ENCODE data around the gene INPP4B.

The INPP4B gene

GRCh38 chr4:142383354-142383753, 462.7 kb downstream of the INPP4B start:
- Histone ChIP-seq H3K4me3 (ENCODE audit: low read length) (no peak overlapping the region), H3K4me1 (ENCODE audit: low read length) (no peaks in the 10 kb centered on the region), H3K9ac (ENCODE audit: low read length) (no peak overlapping the region), H4K20me1 (ENCODE audit: insufficient read depth, low read length) (no peaks in the 10 kb centered on the region), H3K27ac (ENCODE audit: low read length) (no peak overlapping the region), H3K9me3 (ENCODE audit: insufficient read depth, low read length) (no peaks in the 10 kb centered on the region), H3K27me3 (ENCODE audit: low read depth, low read length) (no peaks in the 10 kb centered on the region), H3K4me2 (ENCODE audit: low read length) (no peak overlapping the region), H2AFZ (ENCODE audit: low read depth, low read length) (no peak overlapping the region), H3K36me3 (replicated peaks; ENCODE audit: low read depth, low read length) (no peaks in the 10 kb centered on the region), H3K79me2 (ENCODE audit: low read length) (no peaks in the 10 kb centered on the region)
- TF ChIP-seq, protein P1, sequence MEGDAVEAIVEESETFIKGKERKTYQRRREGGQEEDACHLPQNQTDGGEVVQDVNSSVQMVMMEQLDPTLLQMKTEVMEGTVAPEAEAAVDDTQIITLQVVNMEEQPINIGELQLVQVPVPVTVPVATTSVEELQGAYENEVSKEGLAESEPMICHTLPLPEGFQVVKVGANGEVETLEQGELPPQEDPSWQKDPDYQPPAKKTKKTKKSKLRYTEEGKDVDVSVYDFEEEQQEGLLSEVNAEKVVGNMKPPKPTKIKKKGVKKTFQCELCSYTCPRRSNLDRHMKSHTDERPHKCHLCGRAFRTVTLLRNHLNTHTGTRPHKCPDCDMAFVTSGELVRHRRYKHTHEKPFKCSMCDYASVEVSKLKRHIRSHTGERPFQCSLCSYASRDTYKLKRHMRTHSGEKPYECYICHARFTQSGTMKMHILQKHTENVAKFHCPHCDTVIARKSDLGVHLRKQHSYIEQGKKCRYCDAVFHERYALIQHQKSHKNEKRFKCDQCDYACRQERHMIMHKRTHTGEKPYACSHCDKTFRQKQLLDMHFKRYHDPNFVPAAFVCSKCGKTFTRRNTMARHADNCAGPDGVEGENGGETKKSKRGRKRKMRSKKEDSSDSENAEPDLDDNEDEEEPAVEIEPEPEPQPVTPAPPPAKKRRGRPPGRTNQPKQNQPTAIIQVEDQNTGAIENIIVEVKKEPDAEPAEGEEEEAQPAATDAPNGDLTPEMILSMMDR (IDR thresholded peaks at IDR 0.05; ENCODE audit: low read depth, low read length), result no peak
- TF ChIP-seq EZH2phosphoT487 (IDR thresholded peaks at IDR 0.05; ENCODE audit: low read depth), result no peak

DNA sequence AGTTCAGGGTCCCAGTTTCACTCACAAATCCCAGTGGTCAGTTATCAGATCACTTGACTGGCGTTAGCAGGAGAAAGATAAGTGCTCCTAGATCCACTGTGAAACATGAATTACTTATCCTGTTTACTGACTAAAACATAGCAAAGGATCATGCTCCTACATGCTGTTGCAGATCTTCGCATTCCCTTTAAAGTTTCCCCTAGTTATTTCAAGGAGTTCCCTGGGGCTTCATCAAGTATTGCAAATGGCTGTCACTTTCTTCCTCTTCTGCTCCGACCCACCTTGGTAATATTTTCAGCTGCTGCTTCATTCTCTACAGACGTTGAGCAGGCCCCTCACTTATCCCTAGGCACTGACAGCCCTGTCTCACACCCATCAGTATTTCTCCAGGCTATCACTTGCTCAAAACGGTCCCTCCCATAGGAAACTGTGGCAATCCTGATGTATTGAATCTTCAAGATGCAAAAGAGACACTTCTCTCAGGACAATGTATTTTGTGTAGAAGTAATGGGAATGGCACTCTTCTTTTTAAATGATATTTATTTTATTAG, 466.0 kb downstream of the INPP4B start:
- H3K9ac ChIP-seq (ENCODE audit: low read length), result no peak overlapping the region
- no peak for TF ChIP-seq EZH2phosphoT487 (IDR thresholded peaks at IDR 0.05; ENCODE audit: low read depth)
- TF ChIP-seq, protein P1 (IDR thresholded peaks at IDR 0.05; ENCODE audit: low read depth, low read length), result no peak
- H2AFZ ChIP-seq (ENCODE audit: low read depth, low read length), result no peak overlapping the region
- H4K20me1 ChIP-seq (ENCODE audit: insufficient read depth, low read length), result no peaks in the 10 kb centered on the region
- peaks cover 15% of the 10 kb centered on the region for H3K4me1 ChIP-seq (ENCODE audit: low read length)
- no peaks in the 10 kb centered on the region for H3K27me3 ChIP-seq (ENCODE audit: low read depth, low read length)
- no peak overlapping the region for H3K4me2 ChIP-seq (ENCODE audit: low read length)
- no peaks in the 10 kb centered on the region for H3K36me3 ChIP-seq (replicated peaks; ENCODE audit: low read depth, low read length)
- no peak overlapping the region for H3K4me3 ChIP-seq (ENCODE audit: low read length)
- no peaks in the 10 kb centered on the region for H3K9me3 ChIP-seq (ENCODE audit: insufficient read depth, low read length)
- H3K27ac ChIP-seq (ENCODE audit: low read length), result no peak overlapping the region
- H3K79me2 ChIP-seq (ENCODE audit: low read length), result no peaks in the 10 kb centered on the region

DNA sequence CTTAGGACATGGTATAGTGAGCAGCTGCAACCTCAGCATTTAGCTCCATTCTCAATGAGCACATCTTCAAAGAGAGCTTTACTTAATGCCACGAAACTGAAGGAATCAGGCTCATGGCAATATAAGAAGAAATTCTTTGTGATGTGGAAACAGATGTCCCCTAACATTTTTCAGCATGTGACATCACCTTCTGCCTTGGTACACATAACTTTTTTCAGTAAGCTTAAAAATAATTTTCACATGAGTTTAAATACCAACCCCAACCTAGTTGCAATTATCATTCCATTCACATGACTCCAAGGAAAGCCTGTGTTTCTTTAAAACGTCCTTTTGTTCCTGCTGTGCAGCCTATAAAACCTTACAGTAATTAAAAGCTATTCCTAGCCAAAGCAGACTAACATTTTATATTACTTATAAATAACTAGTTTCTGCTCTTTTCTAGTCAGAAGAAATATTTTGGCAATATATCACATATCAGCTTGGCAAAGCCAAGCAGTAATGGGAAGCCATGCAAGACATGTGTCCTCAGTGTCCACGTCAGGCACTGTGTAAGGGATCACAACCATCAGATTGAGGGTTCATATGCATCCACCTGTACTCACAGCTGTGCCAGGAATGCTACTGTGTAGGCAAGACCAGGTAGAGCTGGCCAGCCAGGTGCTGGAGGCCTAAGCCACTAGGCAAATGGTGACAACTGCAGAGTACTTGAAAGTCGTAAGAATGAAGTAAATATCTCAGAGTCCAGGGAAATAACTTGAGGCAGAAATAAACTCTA, 466.6 kb downstream of the INPP4B start:
- no peak overlapping the region for H3K4me2 ChIP-seq (ENCODE audit: low read length)
- no peaks in the 10 kb centered on the region for H4K20me1 ChIP-seq (ENCODE audit: insufficient read depth, low read length)
- H3K4me1 ChIP-seq (ENCODE audit: low read length), result peaks cover 15% of the 10 kb centered on the region
- H3K4me3 ChIP-seq (ENCODE audit: low read length), result no peak overlapping the region
- no peak overlapping the region for H3K9ac ChIP-seq (ENCODE audit: low read length)
- no peaks in the 10 kb centered on the region for H3K27me3 ChIP-seq (ENCODE audit: low read depth, low read length)
- no peaks in the 10 kb centered on the region for H3K36me3 ChIP-seq (replicated peaks; ENCODE audit: low read depth, low read length)
- H3K27ac ChIP-seq (ENCODE audit: low read length), result no peak overlapping the region
- TF ChIP-seq EZH2phosphoT487 (IDR thresholded peaks at IDR 0.05; ENCODE audit: low read depth), result no peak
- TF ChIP-seq, protein P1 (IDR thresholded peaks at IDR 0.05; ENCODE audit: low read depth, low read length), result no peak
- H2AFZ ChIP-seq (ENCODE audit: low read depth, low read length), result no peak overlapping the region
- H3K9me3 ChIP-seq (ENCODE audit: insufficient read depth, low read length), result no peaks in the 10 kb centered on the region
- H3K79me2 ChIP-seq (ENCODE audit: low read length), result no peaks in the 10 kb centered on the region

- Histone ChIP-seq H3K4me1 (ENCODE audit: low read length) (peaks cover 15% of the 10 kb centered on the region), H3K9ac (ENCODE audit: low read length) (no peak overlapping the region), H3K27ac (ENCODE audit: low read length) (no peak overlapping the region), H3K4me2 (ENCODE audit: low read length) (no peak overlapping the region), H3K36me3 (replicated peaks; ENCODE audit: low read depth, low read length) (no peaks in the 10 kb centered on the region), H2AFZ (ENCODE audit: low read depth, low read length) (no peak overlapping the region), H3K27me3 (ENCODE audit: low read depth, low read length) (no peaks in the 10 kb centered on the region), H4K20me1 (ENCODE audit: insufficient read depth, low read length) (no peaks in the 10 kb centered on the region), H3K9me3 (ENCODE audit: insufficient read depth, low read length) (no peaks in the 10 kb centered on the region), H3K4me3 (ENCODE audit: low read length) (no peak overlapping the region), H3K79me2 (ENCODE audit: low read length) (no peaks in the 10 kb centered on the region)
- TF ChIP-seq EZH2phosphoT487 (IDR thresholded peaks at IDR 0.05; ENCODE audit: low read depth), result no peak
- TF ChIP-seq, protein P1 (IDR thresholded peaks at IDR 0.05; ENCODE audit: low read depth, low read length), result no peak
Observed at GRCh38 chr4:142378179-142378578, 467.9 kb downstream of the INPP4B start.
